Kidney (tissue), 14 donors: ENCODE results near the gene KRT73. TPM values are rescaled to one million over a fixed set of nuclear protein-coding genes. Genes with fewer than 3 reads are reported as not detected.

ENCODE experiments used
- DNase-seq, 5 donors: peaks; one replicate each; pipeline ENCODE4 v3.0.0-alpha.2; 2013 to 2020
- FAIRE-seq: peaks from 2 replicates; lab custom pipeline; 2012; peaks lifted over from hg19 to GRCh38; lab: Jason Lieb, UNC
- H3K27ac ChIP-seq, 2 donors: one replicate each; pipeline ENCODE4 v1.7.0; 2013; ENCODE audit warnings: low read depth in 2 of 2, low read length in 2 of 2, inconsistent platforms in 1 of 2
- H3K27me3 ChIP-seq: one replicate; pipeline ENCODE4 v1.7.1; 2013; ENCODE audit warnings: low read length, inconsistent platforms; ENCODE audit not compliant: control insufficient read depth, insufficient read depth
- H3K36me3 ChIP-seq, 3 donors: one replicate each; pipeline versions ENCODE4 v1.7.0 to v1.7.1; 2013; ENCODE audit warnings: low read length in 3 of 3, control low read depth in 1 of 3, inconsistent platforms in 1 of 3; ENCODE audit not compliant: insufficient read depth in 3 of 3, control insufficient read depth in 2 of 3
- H3K4me1 ChIP-seq, 3 donors: one replicate each; pipeline versions ENCODE4 v1.7.0 to v1.7.1; 2013; ENCODE audit warnings: low read length in 3 of 3, inconsistent platforms in 1 of 3, low read depth in 1 of 3; ENCODE audit not compliant: control insufficient read depth in 2 of 3, insufficient read depth in 2 of 3
- H3K4me3 ChIP-seq, 3 donors: one replicate each; pipeline versions ENCODE4 v1.7.0 to v1.8.1; 2013; ENCODE audit warnings: low read length in 3 of 3, control low read depth in 1 of 3, inconsistent platforms in 1 of 3
- H3K9ac ChIP-seq, 3 donors: one replicate each; pipeline versions ENCODE4 v1.7.0 to v1.7.1; 2013; ENCODE audit warnings: low read length in 3 of 3, control low read depth in 1 of 3, inconsistent platforms in 1 of 3
- H3K9me3 ChIP-seq, 3 donors: one replicate each; pipeline versions ENCODE4 v1.7.0 to v1.7.1; 2013; ENCODE audit warnings: low read length in 3 of 3, control low read depth in 1 of 3, inconsistent platforms in 1 of 3; ENCODE audit not compliant: control insufficient read depth in 2 of 3, insufficient read depth in 1 of 3
- CTCF ChIP-seq: IDR thresholded peaks from 3 replicates; pipeline ENCODE4 v1.5.1; 2012; ENCODE audit warnings: mild to moderate bottlenecking, moderate library complexity, borderline replicate concordance; ENCODE audit not compliant: insufficient read depth; ENCODE audit errors: extremely low read depth
- intact Hi-C: fragments of 100-400 bp; cut with DNase I; formaldehyde crosslinking; loops from one replicate; pipeline ENCODE4 v1.11.1; 2022
- polyA plus RNA-seq: library from polyadenylated mRNA; stranded (reverse); fragments of 350-450 nt; fragmentation: Illumina TruSeq; extraction: RNeasy Lipid Tissue Mini Kit (QIAGEN cat#74804); gene quantifications from one replicate; pipeline ENCODE4 v1.2.3, GENCODE V29; 2014; ENCODE audit warnings: low read depth, low replicate concordance; ENCODE audit not compliant: insufficient read depth
- total RNA-seq: library from RNA; stranded (reverse); fragmentation: NEBNext Ultra II Directional; extraction: Animal tissue kit (Norgen Biotek cat#: 25700); gene quantifications from one replicate; pipeline ENCODE4 v1.2.1, GENCODE V29; 2021
- donor health status: control.
- donor health status: control.
- donor health status: control.
- donor health status: control.
- donor health status: control.
- donor health status: DM: yes; HTN: yes; CAD: no.
- donor health status: Normal renal cell carcinoma (clear cell type).

KRT73 gene
- total and polyA plus RNA-seq, 2 donors from 2014 or later: not detected

GRCh38 chr12:52558781-52559445, 59.4 kb downstream of the KRT73 start:
- intact Hi-C loops: no loop called here
- no peak for FAIRE-seq
- Histone ChIP-seq H3K4me1 (no peaks in the 10 kb centered on the region), H3K4me3 (no peak overlapping the region), H3K9me3 (no peaks in the 10 kb centered on the region), H3K36me3 (no peaks in the 10 kb centered on the region), H3K27ac (no peak overlapping the region), H3K27me3 (no peaks in the 10 kb centered on the region), H3K9ac (no peak overlapping the region)
- peak in 1 of 5 donors; percentile 62 for DNase-seq
- no peak for TF ChIP-seq CTCF

Other genes starting within 250 kb of the KRT73 start
- gene KRT84, start 232.9 kb downstream of the KRT73 start, total RNA-seq: not detected
- not detected for gene KRT84, start 232.9 kb downstream of the KRT73 start, polyA plus RNA-seq
- not detected for gene KRT82, start 212.2 kb downstream of the KRT73 start, total RNA-seq
- not detected for gene KRT82, start 212.2 kb downstream of the KRT73 start, polyA plus RNA-seq
- not detected for gene KRT75, start 184.2 kb downstream of the KRT73 start, total RNA-seq
- gene KRT75, start 184.2 kb downstream of the KRT73 start, polyA plus RNA-seq: not detected
- not detected for gene KRT6B, start 166.4 kb downstream of the KRT73 start, total RNA-seq
- not detected for gene KRT6B, start 166.4 kb downstream of the KRT73 start, polyA plus RNA-seq
- not detected for gene KRT6C, start 144.8 kb downstream of the KRT73 start, total RNA-seq
- gene KRT6C, start 144.8 kb downstream of the KRT73 start, polyA plus RNA-seq: not detected
- not detected for gene KRT6A, start 125.3 kb downstream of the KRT73 start, total RNA-seq
- not detected for gene KRT6A, start 125.3 kb downstream of the KRT73 start, polyA plus RNA-seq
- 0.69 TPM for gene KRT5, start 98.2 kb downstream of the KRT73 start, total RNA-seq
- gene KRT5, start 98.2 kb downstream of the KRT73 start, polyA plus RNA-seq: not detected
- gene KRT71, start 65.4 kb downstream of the KRT73 start, total RNA-seq: not detected
- not detected for gene KRT71, start 65.4 kb downstream of the KRT73 start, polyA plus RNA-seq
- not detected for gene KRT74, start 44.7 kb downstream of the KRT73 start, total RNA-seq
- not detected for gene KRT74, start 44.7 kb downstream of the KRT73 start, polyA plus RNA-seq
- not detected for gene KRT72, start 17.1 kb downstream of the KRT73 start, total RNA-seq
- not detected for gene KRT72, start 17.1 kb downstream of the KRT73 start, polyA plus RNA-seq
- gene KRT2, start 33.7 kb upstream of the KRT73 start, total RNA-seq: not detected
- gene KRT2, start 33.7 kb upstream of the KRT73 start, polyA plus RNA-seq: not detected
- gene KRT1, start 61.8 kb upstream of the KRT73 start, total RNA-seq: not detected
- not detected for gene KRT1, start 61.8 kb upstream of the KRT73 start, polyA plus RNA-seq
- gene KRT77, start 85.0 kb upstream of the KRT73 start, total RNA-seq: not detected
- not detected for gene KRT77, start 85.0 kb upstream of the KRT73 start, polyA plus RNA-seq
- not detected for gene KRT76, start 158.8 kb upstream of the KRT73 start, total RNA-seq
- not detected for gene KRT76, start 158.8 kb upstream of the KRT73 start, polyA plus RNA-seq
- gene KRT3, start 177.6 kb upstream of the KRT73 start, total RNA-seq: not detected
- not detected for gene KRT3, start 177.6 kb upstream of the KRT73 start, polyA plus RNA-seq
- gene KRT4, start 195.6 kb upstream of the KRT73 start, total RNA-seq: not detected
- 0.15 TPM for gene KRT4, start 195.6 kb upstream of the KRT73 start, polyA plus RNA-seq
- not detected for gene KRT79, start 215.8 kb upstream of the KRT73 start, total RNA-seq
- gene KRT79, start 215.8 kb upstream of the KRT73 start, polyA plus RNA-seq: not detected
- not detected for gene KRT78, start 230.4 kb upstream of the KRT73 start, total RNA-seq
- gene KRT78, start 230.4 kb upstream of the KRT73 start, polyA plus RNA-seq: not detected